Measurements from ENCODE around the gene USP32. TPM values are rescaled to one million over a fixed set of nuclear protein-coding genes. Genes with fewer than 3 reads are reported as not detected.

USP32 gene
- total and polyA plus RNA-seq, 2 of the 8 experiments (the other 6 are each of a cell fraction or from before 2014, with no cell fraction given), result 29.6 to 112 TPM

- Histone ChIP-seq H4K8ac (ENCODE audit: extremely low read depth, insufficient read depth, low read length) (no peak overlapping the region), H3K23ac (ENCODE audit: insufficient read length) (no peak overlapping the region), H4K91ac (replicated peaks; ENCODE audit: insufficient read length, low read length) (no peak overlapping the region), H2BK20ac (ENCODE audit: low read length) (no peak overlapping the region), H3K4me3 (ENCODE audit: extremely low read depth in 1 of 4, insufficient read depth in 2 of 4, low read depth in 3 of 4, low read length in 4 of 4) (no peak overlapping the region), H4K20me1 (replicated peaks in 1 of 2; ENCODE audit: control insufficient read depth in 1 of 2, insufficient read depth in 2 of 2, low read length in 2 of 2) (peaks cover 3 to 5% of the 10 kb centered on the region in 2 experiments), H4K5ac (ENCODE audit: insufficient read length, low read depth, low read length) (no peak overlapping the region), H3K9ac (replicated peaks in 1 of 4; ENCODE audit: extremely low read depth in 1 of 4, low read depth in 3 of 4, low read length in 3 of 4) (no peak overlapping the region), H3K36me3 (ENCODE audit: control insufficient read depth in 2 of 4, insufficient read depth in 4 of 4, low read length in 3 of 4) (no peaks in the 10 kb centered on the region; a peak in 1 of 8 replicates), H3K27me3 (replicated peaks in 1 of 4; ENCODE audit: control insufficient read depth in 3 of 4, extremely low read depth in 1 of 4, insufficient read depth in 3 of 4, low read length in 3 of 4) (no peaks in the 10 kb centered on the region), H2AK5ac (ENCODE audit: low read depth, low read length) (no peak overlapping the region), H3K4ac (replicated peaks; ENCODE audit: insufficient read length, low read depth, low read length) (no peak overlapping the region), H2BK12ac (ENCODE audit: low read depth, low read length) (no peak overlapping the region), H2BK120ac (replicated peaks; ENCODE audit: low read depth, low read length) (no peak overlapping the region), H2BK5ac (ENCODE audit: low read depth, low read length) (no peak overlapping the region), H3K79me1 (ENCODE audit: low read depth, low read length) (peaks cover 8% of the 10 kb centered on the region), H3K9me3 (ENCODE audit: insufficient read depth in 2 of 2, low read depth in 1 of 2, low read length in 1 of 2) (no peaks in the 10 kb centered on the region), H2BK15ac (ENCODE audit: low read length) (no peak overlapping the region), H3K27ac (ENCODE audit: low read depth, low read length) (no peak overlapping the region), H2AFZ (ENCODE audit: low read length) (no peak overlapping the region), H3K14ac (ENCODE audit: insufficient read length) (no peak overlapping the region), H3K4me1 (replicated peaks in 1 of 4; ENCODE audit: control insufficient read depth in 3 of 4, insufficient read depth in 4 of 4, low read length in 3 of 4) (peaks cover 0 to 4% (median 1%) of the 10 kb centered on the region in 4 experiments; a peak in 2 of 7 replicates), H3K4me2 (ENCODE audit: insufficient read depth in 1 of 2, low read depth in 2 of 2, low read length in 2 of 2) (no peak overlapping the region), H3K23me2 (ENCODE audit: low read depth, low read length) (no peaks in the 10 kb centered on the region), H3K18ac (ENCODE audit: extremely low read depth, low read length) (no peak overlapping the region), H3K56ac (replicated peaks; ENCODE audit: insufficient read length, low read depth, low read length) (no peak overlapping the region), H3K79me2 (ENCODE audit: control insufficient read depth in 1 of 2, insufficient read depth in 2 of 2, low read length in 2 of 2) (peaks cover 0 to 94% of the 10 kb centered on the region in 2 experiments; a peak in 2 of 4 replicates)
- TF ChIP-seq BRCA1 (IDR thresholded peaks at IDR 0.05; ENCODE audit: low read depth, low read length) (no peak), CEBPB (IDR thresholded peaks at IDR 0.05; ENCODE audit: low read depth, low read length) (no peak), MAFK (IDR thresholded peaks at IDR 0.05; ENCODE audit: low read depth, low read length) (no peak)
- FAIRE-seq (no peak), DNase-seq (ENCODE audit: low read depth in 1 of 2, low spot score in 2 of 2) (no peak)
- CTCF ChIA-PET (ENCODE audit: partially characterized antibody), result interaction anchor here (0.6 kb wide), 1 partner anchor 31 kb away, joined by 3 read pairs; no protein-coding TSS in a partner anchor
- WGBS, 2 experiments (ENCODE audit: extremely low coverage in 1 of 2, insufficient coverage in 1 of 2, insufficient read length in 1 of 2, insufficient replicate concordance in 2 of 2, low coverage in 1 of 2, low lambda C conversion rate in 2 of 2, missing lambda C conversion rate in 1 of 2), result 91% methylated on average over 3 of the region's 3 CpGs; no CpG with 5 or more reads in 1 of the 2 experiments
- POLR2A ChIA-PET (ENCODE audit: partially characterized antibody), result interaction anchor here (1.7 kb wide), 1 partner anchor 12 kb away, joined by 3 read pairs; no protein-coding TSS in a partner anchor
These were observed 39.9 kb downstream of the USP32 start for GRCh38 chr17:60352071-60352470.
